Liver (tissue), 3 donors: Measurements from ENCODE around the gene MCM9.

Source experiments
- GABPA ChIP-seq, 2 donors: IDR thresholded peaks in 1 of 2; conservative IDR thresholded peaks in 1 of 2; 2 replicates each; pipeline ENCODE4 v1.6.1; 2016; ENCODE audit warnings: antibody characterized with exemption in 2 of 2, mild to moderate bottlenecking in 1 of 2, moderate library complexity in 1 of 2
- TAF1 ChIP-seq: conservative IDR thresholded peaks from 2 replicates; pipeline ENCODE4 v1.6.1; 2016; ENCODE audit warnings: antibody characterized with exemption, mild to moderate bottlenecking
- YY1 ChIP-seq: IDR thresholded peaks from 2 replicates; pipeline ENCODE4 v1.6.1; 2016; ENCODE audit warnings: antibody characterized with exemption, mild to moderate bottlenecking
- TF ChIP-seq, protein P1 (sequence below): fragments of 150-350 bp; IDR thresholded peaks from 2 replicates; pipeline ENCODE4 v1.5.1; 2017; ENCODE audit warnings: improper control_type of control experiment, low read depth, low read length; ENCODE audit not compliant: missing input control
- donor health status: healthy.
- donor health status: healthy.

DNA sequence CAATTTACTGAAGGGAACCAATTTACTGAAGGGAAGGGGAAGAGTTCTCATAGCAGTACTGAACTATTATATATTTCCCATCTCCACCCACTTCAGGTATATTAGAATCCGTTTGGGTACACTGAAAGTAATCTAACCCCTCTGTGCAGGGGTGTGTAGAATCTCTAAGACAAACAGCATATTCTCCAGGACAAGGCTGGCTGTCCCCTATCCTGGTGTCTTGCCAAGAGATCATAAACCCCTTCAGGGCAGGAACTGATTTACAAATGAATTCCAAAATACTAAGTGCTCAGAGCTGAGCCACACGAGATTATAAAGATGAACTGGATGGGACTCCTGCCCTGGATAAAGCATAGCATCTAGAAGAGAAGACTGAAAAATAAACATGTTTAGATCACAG lies 31.8 kb downstream of the MCM9 start:
- TF ChIP-seq, protein P1, sequence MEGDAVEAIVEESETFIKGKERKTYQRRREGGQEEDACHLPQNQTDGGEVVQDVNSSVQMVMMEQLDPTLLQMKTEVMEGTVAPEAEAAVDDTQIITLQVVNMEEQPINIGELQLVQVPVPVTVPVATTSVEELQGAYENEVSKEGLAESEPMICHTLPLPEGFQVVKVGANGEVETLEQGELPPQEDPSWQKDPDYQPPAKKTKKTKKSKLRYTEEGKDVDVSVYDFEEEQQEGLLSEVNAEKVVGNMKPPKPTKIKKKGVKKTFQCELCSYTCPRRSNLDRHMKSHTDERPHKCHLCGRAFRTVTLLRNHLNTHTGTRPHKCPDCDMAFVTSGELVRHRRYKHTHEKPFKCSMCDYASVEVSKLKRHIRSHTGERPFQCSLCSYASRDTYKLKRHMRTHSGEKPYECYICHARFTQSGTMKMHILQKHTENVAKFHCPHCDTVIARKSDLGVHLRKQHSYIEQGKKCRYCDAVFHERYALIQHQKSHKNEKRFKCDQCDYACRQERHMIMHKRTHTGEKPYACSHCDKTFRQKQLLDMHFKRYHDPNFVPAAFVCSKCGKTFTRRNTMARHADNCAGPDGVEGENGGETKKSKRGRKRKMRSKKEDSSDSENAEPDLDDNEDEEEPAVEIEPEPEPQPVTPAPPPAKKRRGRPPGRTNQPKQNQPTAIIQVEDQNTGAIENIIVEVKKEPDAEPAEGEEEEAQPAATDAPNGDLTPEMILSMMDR: no peak
- TF ChIP-seq TAF1 (no peak), GABPA (IDR thresholded peaks at IDR 0.05 in 1 of 2, conservative IDR thresholded peaks at IDR 0.05 in 1 of 2) (no peak), YY1 (no peak)
